GM12878 (cell line): Measurements from ENCODE around the gene KIF23. TPM values are rescaled to one million over a fixed set of nuclear protein-coding genes. Genes with fewer than 3 reads are reported as not detected.
A peak's percentile ranks its signal among the peaks of the same experiment; 100 is the strongest.

Experiments
- ATAC-seq: fragments of 200-7000 bp; cut with Tn5 transposase; 3 replicates; pipeline ENCODE4 v1.9.1; 2020; ENCODE audit warnings: mild to moderate bottlenecking, moderate library complexity
- BruUV-seq: library from RNA; stranded (reverse); fragments of 400-500 nt; replicated peaks from 2 replicates; lab custom pipeline; 2021; lab: Mats Ljungman, UMichigan
- CTCF ChIA-PET: fragments of 300-600 bp; sonication (Branson Sonifier 250); formaldehyde crosslinking; extraction: SDS; loops from one replicate; lab custom pipeline; 2021; ENCODE audit warnings: inconsistent platforms; lab: Yijun Ruan, JAX
- POLR2A ChIA-PET: fragments of 350-600 bp; formaldehyde crosslinking; extraction: SDS; loops from one replicate; lab custom pipeline; 2021; ENCODE audit warnings: inconsistent platforms; lab: Charles Lee
- RAD21 ChIA-PET: fragments of 300-600 bp; sonication (Branson Sonifier 250); formaldehyde crosslinking; loops from one replicate; lab custom pipeline; 2023; ENCODE audit warnings: antibody characterized with exemption; ENCODE audit not compliant: unreplicated experiment; lab: Charles Lee
- SMC1A ChIA-PET: fragments of 300-600 bp; sonication (Branson Sonifier 250); formaldehyde crosslinking; loops from one replicate; lab custom pipeline; 2023; ENCODE audit not compliant: unreplicated experiment, uncharacterized antibody; lab: Charles Lee
- DNase-seq: peaks from one replicate; pipeline ENCODE4 v3.0.0-alpha.2; 2011; ENCODE audit warnings: low read depth, low spot score
- FAIRE-seq: peaks from 3 replicates; lab custom pipeline; 2011; peaks lifted over from hg19 to GRCh38; lab: Jason Lieb, UNC
- H2AFZ ChIP-seq: 2 replicates; pipeline ENCODE4 v1.6.0; 2011; ENCODE audit warnings: low read depth, low read length, control low read depth; ENCODE audit not compliant: control insufficient read depth
- H3K27ac ChIP-seq: 2 replicates; pipeline ENCODE4 v1.5.1; 2011; ENCODE audit warnings: control low read depth; ENCODE audit not compliant: control insufficient read depth, insufficient read depth
- H3K27me3 ChIP-seq, 2 experiments: replicated peaks in 1 of 2; 2 replicates each; pipeline versions ENCODE4 v1.6.0 to v1.6.1; 2011; ENCODE audit warnings: low read length in 1 of 2; ENCODE audit not compliant: control insufficient read depth in 2 of 2, insufficient read depth in 2 of 2
- H3K36me3 ChIP-seq, 2 experiments: 2 replicates each; pipeline ENCODE4 v1.5.1; 2011; ENCODE audit warnings: low read length in 1 of 2; ENCODE audit not compliant: control insufficient read depth in 2 of 2, insufficient read depth in 2 of 2
- H3K4me1 ChIP-seq: 2 replicates; pipeline ENCODE4 v1.6.1; 2011; ENCODE audit warnings: mild to moderate bottlenecking, low read length, moderate library complexity, mixed read lengths; ENCODE audit not compliant: control insufficient read depth, insufficient read depth
- H3K4me2 ChIP-seq: 2 replicates; pipeline ENCODE4 v1.6.0; 2011; ENCODE audit warnings: control low read depth; ENCODE audit not compliant: control insufficient read depth, insufficient read depth
- H3K4me3 ChIP-seq: fragments of 200-600 bp; sonication (generic); 2 replicates; pipeline ENCODE4 v1.5.1; 2016
- H3K79me2 ChIP-seq: 2 replicates; pipeline ENCODE4 v1.6.0; 2011; ENCODE audit warnings: low read length; ENCODE audit not compliant: control insufficient read depth, insufficient read depth
- H3K9ac ChIP-seq: 2 replicates; pipeline ENCODE4 v1.8.0; 2011; ENCODE audit warnings: low read length, control low read depth, mixed read lengths; ENCODE audit not compliant: control insufficient read depth, insufficient read depth
- H3K9me3 ChIP-seq: replicated peaks from 3 replicates; pipeline ENCODE4 v1.5.1; 2011; ENCODE audit warnings: mild to moderate bottlenecking, low read length; ENCODE audit not compliant: control insufficient read depth, insufficient read depth
- H4K20me1 ChIP-seq: 2 replicates; pipeline ENCODE4 v1.6.0; 2011; ENCODE audit not compliant: control insufficient read depth, insufficient read depth
- ATF2 ChIP-seq: IDR thresholded peaks from 2 replicates; pipeline ENCODE4 v1.6.1; 2012; ENCODE audit warnings: low read length, inconsistent platforms
- BMI1 ChIP-seq: fragments of 450-650 bp; IDR thresholded peaks from 2 replicates; pipeline ENCODE4 v1.6.1; 2016; ENCODE audit warnings: mild to moderate bottlenecking, moderate library complexity, borderline replicate concordance
- CBFB ChIP-seq: IDR thresholded peaks from 2 replicates; pipeline ENCODE4 v1.6.1; 2016; ENCODE audit warnings: antibody characterized with exemption, low read depth
- HDAC6 ChIP-seq: fragments of 200-600 bp; sonication (generic); IDR thresholded peaks from one replicate; pipeline ENCODE4 v1.8.0; 2017; ENCODE audit warnings: antibody characterized with exemption; ENCODE audit not compliant: unreplicated experiment
- IKZF1 ChIP-seq: fragments of 450-650 bp; conservative IDR thresholded peaks from 2 replicates; pipeline ENCODE4 v1.6.1; 2017; ENCODE audit warnings: antibody characterized with exemption, mild to moderate bottlenecking
- KLF5 ChIP-seq: fragments of 450-650 bp; IDR thresholded peaks from 2 replicates; pipeline ENCODE4 v1.6.1; 2014; ENCODE audit warnings: mild to moderate bottlenecking; ENCODE audit not compliant: partially characterized antibody
- MYB ChIP-seq: fragments of 150-350 bp; IDR thresholded peaks from 2 replicates; pipeline ENCODE4 v1.6.1; 2014; ENCODE audit warnings: mild to moderate bottlenecking, low read depth, low read length, borderline replicate concordance
- PAX5 ChIP-seq: IDR thresholded peaks from 2 replicates; pipeline ENCODE4 v1.6.1; 2011; ENCODE audit warnings: low read depth, low read length, borderline replicate concordance
- PBX3 ChIP-seq: IDR thresholded peaks from 2 replicates; pipeline ENCODE4 v1.6.1; 2011; ENCODE audit warnings: mild to moderate bottlenecking, low read depth, low read length, moderate library complexity; ENCODE audit not compliant: insufficient replicate concordance
- POLR2A ChIP-seq: IDR thresholded peaks from 2 replicates; pipeline ENCODE4 v1.6.1; 2011; ENCODE audit warnings: low read depth, mild to moderate bottlenecking, low read length
- RELB ChIP-seq: fragments of 450-650 bp; IDR thresholded peaks from 2 replicates; pipeline ENCODE4 v1.6.1; 2017; ENCODE audit warnings: low read depth, mild to moderate bottlenecking, moderate library complexity
- SUPT20H ChIP-seq: IDR thresholded peaks from 2 replicates; pipeline ENCODE4 v1.6.1; 2011; ENCODE audit warnings: low read depth, mild to moderate bottlenecking, low read length, moderate library complexity, borderline replicate concordance; ENCODE audit not compliant: control insufficient read depth
- WGBS: methylation state at CpG from one replicate; pipeline ENCODE4 v1.1.6; 2016; ENCODE audit warnings: low lambda C conversion rate; ENCODE audit not compliant: insufficient replicate concordance, insufficient coverage; ENCODE audit errors: missing lambda C conversion rate; 5-methylcytosine and 5-hydroxymethylcytosine counted together
- in situ Hi-C: fragments of 300-500 bp; cut with MboI; formaldehyde crosslinking; loops from 9 replicates; pipeline ENCODE4 v1.14.3; 2018; ENCODE audit warnings: mixed read lengths
- intact Hi-C: fragments of 100-400 bp; cut with micrococcal nuclease; formaldehyde crosslinking; loops from one replicate; pipeline ENCODE4 v1.14.2; 2022; ENCODE audit not compliant: unreplicated experiment
- polyA plus RNA-seq, 11 experiments: library from polyadenylated mRNA; depleted of rRNA in 4 of 11; unstranded in 6 of 11; stranded (reverse) in 5 of 11; fragments of >200 nt; fragmentation: Nextera tagmentation in 4 of 11; fragmentation: Illumina TruSeq in 1 of 11; extraction: Ambion mirVana in 4 of 11; extraction: Trizol in 1 of 11; gene quantifications; 1 replicate in 1 of 11; 2 replicates in 10 of 11; pipeline versions ENCODE4 v1.2.1 to v1.2.3, GENCODE V29; 2011 to 2016; ENCODE audit warnings: inconsistent platforms in 2 of 11, missing spikeins in 2 of 11, low read depth in 1 of 11
- total RNA-seq, 4 experiments: library from RNA; depleted of rRNA in 3 of 4; stranded (reverse); fragments of >200 nt in 3 of 4; fragmentation: Illumina TruSeq in 1 of 4; extraction: Trizol in 1 of 4; gene quantifications; 2 replicates each; pipeline versions ENCODE4 v1.2.1 to v1.2.3, GENCODE V29; 2013 to 2021
- TF ChIP-seq, protein P1 (sequence below): fragments of 450-650 bp; IDR thresholded peaks from 2 replicates; pipeline ENCODE4 v1.6.1; 2016; ENCODE audit warnings: mild to moderate bottlenecking

Gene KIF23
- total and polyA plus RNA-seq, 10 of the 15 experiments (the other 5 are each of a cell fraction or from before 2014, with no cell fraction given), result 28.0 to 62.5 (median 46.6) TPM

DNA sequence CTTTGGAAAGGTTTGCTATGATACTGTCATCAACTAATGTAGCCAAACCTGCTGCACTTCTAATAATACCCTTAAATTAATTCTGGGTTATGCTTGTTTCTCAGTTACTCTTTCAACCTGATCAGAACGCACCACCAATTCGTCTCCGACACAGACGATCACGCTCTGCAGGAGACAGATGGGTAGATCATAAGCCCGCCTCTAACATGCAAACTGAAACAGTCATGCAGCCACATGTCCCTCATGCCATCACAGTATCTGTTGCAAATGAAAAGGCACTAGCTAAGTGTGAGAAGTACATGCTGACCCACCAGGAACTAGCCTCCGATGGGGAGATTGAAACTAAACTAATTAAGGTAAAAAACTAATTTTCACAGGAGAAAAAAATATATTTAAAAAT is 30.5 kb downstream of the KIF23 start:
- ATAC-seq, result no peak
- Histone ChIP-seq H3K36me3 (peaks cover 2 to 37% of the 10 kb centered on the region in 2 experiments), H3K4me3 (no peak overlapping the region), H2AFZ (no peak overlapping the region), H3K9ac (no peak overlapping the region), H3K9me3 (no peaks in the 10 kb centered on the region)
- RAD21 ChIA-PET, result no interaction called here
- BruUV-seq, result no TSS peak
- CTCF ChIA-PET, result no interaction called here
- TF ChIP-seq PAX5, result no peak
- no peak for TF ChIP-seq KLF5
- peak; percentile 33; the same call in 1 of the 2 replicates for TF ChIP-seq POLR2A
- TF ChIP-seq ATF2, result no peak
- TF ChIP-seq, all 136 proteins: peak for 1
- POLR2A ChIA-PET, result no interaction called here
- DNase-seq, result no peak
- 91% methylated on average over 7 of the region's 7 CpGs for WGBS
- Histone ChIP-seq H3K27me3 (no peaks in the 10 kb centered on the region), H3K4me2 (no peak overlapping the region), H3K4me1 (no peaks in the 10 kb centered on the region; the same call in 1 of the 2 replicates), H3K27ac (no peak overlapping the region), H4K20me1 (no peaks in the 10 kb centered on the region), H3K79me2 (no peaks in the 10 kb centered on the region)
- in situ Hi-C loops, result no loop called here
- intact Hi-C loops, result no loop called here
- SMC1A ChIA-PET, result interaction anchor here (0.5 kb wide), 1 partner anchor 16 kb away, joined by 3 read pairs; no protein-coding TSS in a partner anchor
- peak; percentile 31 for FAIRE-seq

DNA sequence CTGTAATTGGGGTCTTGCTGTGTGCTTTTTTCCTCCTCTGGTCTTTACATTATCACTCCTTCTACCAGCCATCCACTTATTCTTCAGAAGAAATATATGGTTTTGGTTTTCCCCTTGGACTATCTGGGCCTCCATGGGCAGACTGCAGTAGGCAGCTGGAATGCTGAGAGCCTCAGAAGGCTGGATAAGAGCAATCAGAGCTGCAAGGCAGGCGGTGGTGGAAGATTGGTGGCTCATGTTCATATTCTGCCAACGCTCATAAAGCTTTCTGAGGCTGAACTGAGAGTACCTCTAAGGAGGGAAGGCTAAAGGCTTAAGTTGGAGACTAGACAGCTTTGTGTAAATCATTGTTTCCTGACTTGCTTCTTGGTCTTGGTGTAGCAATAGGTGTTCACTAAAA is 32.8 kb downstream of the KIF23 start:
- intact Hi-C loops, result no loop called here
- POLR2A ChIA-PET, result no interaction called here
- DNase-seq (no peak), FAIRE-seq (no peak), ATAC-seq (no peak)
- Histone ChIP-seq H3K27ac (no peak overlapping the region), H3K9ac (no peak overlapping the region), H3K79me2 (no peaks in the 10 kb centered on the region; the same call in none of the 2 replicates), H3K27me3 (no peaks in the 10 kb centered on the region), H3K4me1 (peaks cover 3% of the 10 kb centered on the region; the same call in 1 of the 2 replicates), H3K36me3 (peaks cover 2 to 24% of the 10 kb centered on the region in 2 experiments; a peak in 3 of 4 replicates), H3K4me3 (no peak overlapping the region), H3K4me2 (no peak overlapping the region), H4K20me1 (no peaks in the 10 kb centered on the region), H2AFZ (no peak overlapping the region), H3K9me3 (no peaks in the 10 kb centered on the region)
- RAD21 ChIA-PET, result no interaction called here
- WGBS, result 100% methylated on average over 2 of the region's 2 CpGs
- in situ Hi-C loops, result no loop called here
- CTCF ChIA-PET, result interaction anchor here (1.8 kb wide), 1 partner anchor 16 kb away, joined by 8 read pairs; no protein-coding TSS in a partner anchor
- BruUV-seq, result no TSS peak
- SMC1A ChIA-PET, result no interaction called here
- no peak for TF ChIP-seq MYB
- TF ChIP-seq, protein P1, sequence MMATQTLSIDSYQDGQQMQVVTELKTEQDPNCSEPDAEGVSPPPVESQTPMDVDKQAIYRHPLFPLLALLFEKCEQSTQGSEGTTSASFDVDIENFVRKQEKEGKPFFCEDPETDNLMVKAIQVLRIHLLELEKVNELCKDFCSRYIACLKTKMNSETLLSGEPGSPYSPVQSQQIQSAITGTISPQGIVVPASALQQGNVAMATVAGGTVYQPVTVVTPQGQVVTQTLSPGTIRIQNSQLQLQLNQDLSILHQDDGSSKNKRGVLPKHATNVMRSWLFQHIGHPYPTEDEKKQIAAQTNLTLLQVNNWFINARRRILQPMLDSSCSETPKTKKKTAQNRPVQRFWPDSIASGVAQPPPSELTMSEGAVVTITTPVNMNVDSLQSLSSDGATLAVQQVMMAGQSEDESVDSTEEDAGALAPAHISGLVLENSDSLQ, result no peak
- TF ChIP-seq HDAC6, result no peak
- no peak for TF ChIP-seq IKZF1
- TF ChIP-seq BMI1, result no peak
- TF ChIP-seq PBX3, result no peak
- TF ChIP-seq RELB, result no peak
- TF ChIP-seq SUPT20H, result no peak
- TF ChIP-seq CBFB, result no peak
